Activated naive CD8-positive, alpha-beta T cell treated with anti-CD3 and anti-CD28 coated beads for 36 hours (primary cell): Measurements from ENCODE around the gene FBXO47. TPM values are rescaled to one million over a fixed set of nuclear protein-coding genes. Genes with fewer than 3 reads are reported as not detected.
"Not testable (repeated sequence)": the region's sequence is repeated elsewhere in the genome, so short reads cannot be mapped to it uniquely, and the experiment has no call there.

Experiments
- DNase-seq: peaks from one replicate; pipeline ENCODE4 v3.0.0; 2021
- H3K27ac Mint-ChIP-seq: one replicate; pipeline ENCODE4 v1.8.0; 2022; ENCODE audit warnings: mild to moderate bottlenecking, moderate library complexity, mixed read lengths
- H3K27me3 Mint-ChIP-seq: one replicate; pipeline ENCODE4 v1.8.0; 2022; ENCODE audit warnings: mild to moderate bottlenecking, mixed read lengths
- H3K36me3 Mint-ChIP-seq: one replicate; pipeline ENCODE4 v1.8.0; 2021; ENCODE audit warnings: mild to moderate bottlenecking, mixed read lengths
- H3K4me1 Mint-ChIP-seq: one replicate; pipeline ENCODE4 v1.8.0; 2021; ENCODE audit warnings: mixed read lengths
- H3K4me3 Mint-ChIP-seq: one replicate; pipeline ENCODE4 v1.8.0; 2022; ENCODE audit warnings: mild to moderate bottlenecking, moderate library complexity, mixed read lengths
- H3K9me3 Mint-ChIP-seq: one replicate; pipeline ENCODE4 v1.8.0; 2022; ENCODE audit warnings: mixed read lengths
- total RNA-seq, 2 experiments: library from RNA; stranded (reverse); gene quantifications; one replicate each; pipeline ENCODE4 v1.2.3, GENCODE V29; 2021

FBXO47 gene
- total RNA-seq, 2 experiments from 2014 or later = 0.12 TPM; not detected in 1

DNA sequence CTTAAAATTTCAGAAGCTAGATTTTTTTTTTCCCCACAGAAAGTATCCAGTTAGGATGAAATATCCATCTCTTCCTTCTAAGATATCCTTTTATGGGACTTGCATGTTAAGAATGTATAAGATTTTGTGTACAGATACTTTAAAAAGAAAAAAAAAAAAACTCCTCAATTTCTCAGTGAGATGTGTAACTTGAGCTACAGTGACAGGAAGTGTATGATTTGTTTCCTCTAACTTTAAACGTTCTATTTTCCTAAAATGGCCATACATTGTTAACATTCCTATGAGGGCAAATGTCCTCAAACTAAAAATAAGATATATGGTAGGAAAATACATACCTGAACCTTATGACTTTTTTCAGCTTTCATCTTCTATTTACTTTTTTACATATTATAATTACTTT lies 8.9 kb downstream of the FBXO47 start:
- Mint-ChIP-seq H3K36me3 (no peaks in the 10 kb centered on the region), H3K9me3 (no peaks in the 10 kb centered on the region), H3K4me1 (peaks cover 28% of the 10 kb centered on the region), H3K27ac (no peak overlapping the region), H3K4me3 (no peak overlapping the region), H3K27me3 (no peaks in the 10 kb centered on the region)
- no peak for DNase-seq

DNA sequence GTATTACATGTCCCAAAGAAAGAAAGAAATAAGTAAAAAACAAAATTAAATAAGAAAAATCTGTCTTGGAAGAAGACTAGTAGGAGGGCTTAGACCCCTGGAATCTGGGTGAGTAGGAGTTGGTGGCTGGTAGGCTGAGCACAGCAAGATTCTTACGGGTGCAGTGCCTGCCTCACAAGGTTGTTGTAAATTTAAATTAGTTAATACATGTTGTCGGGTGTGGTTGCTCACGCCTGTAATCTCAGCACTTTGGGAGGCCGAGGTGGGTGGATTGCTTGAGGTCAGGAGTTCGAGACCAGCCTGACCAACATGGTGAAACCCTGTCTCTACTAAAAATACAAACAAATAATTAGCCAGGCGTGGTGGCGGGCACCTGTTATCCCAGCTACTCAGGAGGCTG lies 13.4 kb downstream of the FBXO47 start:
- H3K4me1 Mint-ChIP-seq, H3K36me3 Mint-ChIP-seq, H3K27ac Mint-ChIP-seq, H3K27me3 Mint-ChIP-seq, H3K9me3 Mint-ChIP-seq, H3K4me3 Mint-ChIP-seq, DNase-seq: not testable (repeated sequence)

DNA sequence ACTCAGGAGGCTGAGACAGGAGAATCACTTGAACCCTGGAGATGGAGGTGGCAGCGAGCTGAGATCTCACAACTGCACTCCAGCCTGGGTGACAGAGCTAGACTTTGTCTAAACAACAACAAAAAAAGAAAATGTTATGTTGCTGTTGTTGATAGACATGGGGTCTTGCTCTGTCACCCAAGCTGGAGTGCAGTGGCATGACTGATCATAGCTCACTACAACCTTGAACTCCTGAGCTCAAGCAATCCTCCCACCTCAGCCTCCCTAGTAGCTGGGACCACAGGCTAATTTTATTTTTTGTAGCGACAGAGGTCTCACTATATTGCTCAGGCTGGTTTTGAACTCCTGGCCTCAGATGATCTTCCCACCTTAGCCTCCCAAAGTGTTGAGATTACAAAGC lies 20.0 kb downstream of the FBXO47 start:
- Mint-ChIP-seq H3K27ac (no peak overlapping the region), H3K4me3 (no peak overlapping the region), H3K27me3 (no peaks in the 10 kb centered on the region), H3K4me1 (peaks cover 14% of the 10 kb centered on the region), H3K36me3 (no peaks in the 10 kb centered on the region), H3K9me3 (no peaks in the 10 kb centered on the region)
- DNase-seq = no peak

DNA sequence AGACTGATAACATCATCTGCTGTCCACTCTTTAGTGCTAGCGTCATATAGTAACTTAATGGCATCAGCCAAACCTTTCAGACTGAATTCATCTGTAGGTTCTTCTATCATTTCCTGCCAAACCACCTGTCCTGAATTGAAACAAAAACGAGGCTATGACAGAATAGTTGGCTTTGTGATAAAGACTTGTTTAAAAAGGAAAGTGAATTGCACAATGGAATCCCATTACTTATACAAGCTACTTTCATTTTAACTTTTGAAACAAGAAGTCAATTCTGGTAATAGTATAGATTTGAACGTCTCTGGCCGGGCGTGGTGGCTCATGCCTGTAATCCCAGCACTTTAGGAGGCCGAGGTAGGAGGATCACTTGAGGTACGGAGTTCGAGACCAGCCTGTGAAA lies 23.6 kb downstream of the FBXO47 start:
- Mint-ChIP-seq H3K4me1 (peaks cover 14% of the 10 kb centered on the region), H3K9me3 (no peaks in the 10 kb centered on the region), H3K4me3 (no peak overlapping the region), H3K27ac (peak overlapping the region; percentile 12), H3K27me3 (no peaks in the 10 kb centered on the region), H3K36me3 (no peaks in the 10 kb centered on the region)
- DNase-seq = no peak

DNA sequence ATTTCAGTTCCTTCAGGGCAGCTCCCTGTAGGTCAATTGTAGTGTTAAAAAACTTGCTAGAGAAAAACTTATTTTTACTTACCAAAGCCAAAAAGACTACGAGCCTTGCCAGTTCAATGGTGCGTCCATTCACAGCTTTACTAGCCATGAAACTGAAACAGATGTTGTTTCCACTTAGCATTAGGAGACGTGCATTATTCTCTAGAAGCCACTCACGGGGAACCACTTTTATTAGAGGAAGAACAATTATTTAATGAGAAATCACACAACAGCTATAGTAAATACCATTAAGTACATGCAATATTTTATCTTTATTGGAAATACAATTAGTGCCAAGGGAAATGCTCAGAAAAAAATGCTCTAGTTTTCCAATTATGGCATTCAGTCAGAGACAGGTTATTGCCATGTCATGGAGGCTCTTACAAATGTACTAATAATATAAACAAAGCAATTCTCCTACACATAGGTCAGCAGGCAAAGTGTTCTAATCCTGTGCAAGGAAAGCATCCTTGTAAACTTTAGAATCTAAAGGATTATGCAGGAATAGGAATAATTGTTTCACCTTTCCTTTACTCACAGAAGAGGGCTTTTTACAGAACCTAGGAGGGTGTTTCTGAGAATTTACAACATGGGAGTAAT lies 24.4 kb downstream of the FBXO47 start:
- Mint-ChIP-seq H3K27ac (no peak overlapping the region), H3K9me3 (no peaks in the 10 kb centered on the region), H3K27me3 (no peaks in the 10 kb centered on the region), H3K36me3 (no peaks in the 10 kb centered on the region), H3K4me3 (no peak overlapping the region), H3K4me1 (peaks cover 12% of the 10 kb centered on the region)
- no peak for DNase-seq

DNA sequence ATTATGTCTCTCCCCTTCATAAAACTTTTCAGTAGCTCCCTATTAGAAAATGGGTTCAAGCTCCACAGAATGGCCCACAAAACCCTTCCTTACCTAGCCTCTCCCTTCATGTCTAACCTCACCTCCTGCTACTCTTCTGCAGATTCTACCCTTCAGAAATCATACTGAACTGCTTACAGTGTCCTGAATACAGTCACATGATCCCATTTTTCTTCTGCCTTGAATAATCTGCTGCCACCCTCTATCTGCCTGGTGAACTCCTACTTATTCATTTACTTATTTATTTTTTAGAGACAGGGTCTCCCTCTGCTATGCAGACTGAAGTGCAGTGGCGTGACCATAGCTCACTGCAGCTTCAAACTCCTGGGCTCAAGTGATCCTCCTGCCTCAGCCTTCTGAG lies 26.8 kb downstream of the FBXO47 start:
- Mint-ChIP-seq H3K27me3 (no peaks in the 10 kb centered on the region), H3K4me3 (no peak overlapping the region), H3K36me3 (no peaks in the 10 kb centered on the region), H3K4me1 (peaks cover 14% of the 10 kb centered on the region), H3K27ac (no peak overlapping the region), H3K9me3 (no peaks in the 10 kb centered on the region)
- DNase-seq = no peak

DNA sequence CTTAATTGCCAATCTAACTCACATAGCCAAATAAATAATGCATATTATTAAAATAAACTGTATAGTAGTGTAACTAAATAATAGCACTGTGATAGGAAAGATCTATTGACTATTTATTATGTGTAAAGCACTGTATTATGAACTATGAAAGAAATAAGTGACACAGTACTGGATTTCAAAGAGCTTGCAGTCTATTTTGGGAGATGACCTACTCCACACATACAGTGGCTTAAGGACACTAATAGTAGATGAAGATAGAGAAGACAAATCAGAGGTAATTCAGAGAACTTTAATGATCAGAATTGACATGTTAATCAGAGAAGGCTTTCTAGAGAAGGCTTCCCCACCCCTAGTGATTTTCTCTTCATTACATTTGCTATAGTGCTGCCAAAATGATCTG lies 27.2 kb downstream of the FBXO47 start:
- no peak for DNase-seq
- Mint-ChIP-seq H3K4me1 (peaks cover 14% of the 10 kb centered on the region), H3K4me3 (no peak overlapping the region), H3K36me3 (no peaks in the 10 kb centered on the region), H3K27me3 (no peaks in the 10 kb centered on the region), H3K9me3 (no peaks in the 10 kb centered on the region), H3K27ac (no peak overlapping the region)

DNA sequence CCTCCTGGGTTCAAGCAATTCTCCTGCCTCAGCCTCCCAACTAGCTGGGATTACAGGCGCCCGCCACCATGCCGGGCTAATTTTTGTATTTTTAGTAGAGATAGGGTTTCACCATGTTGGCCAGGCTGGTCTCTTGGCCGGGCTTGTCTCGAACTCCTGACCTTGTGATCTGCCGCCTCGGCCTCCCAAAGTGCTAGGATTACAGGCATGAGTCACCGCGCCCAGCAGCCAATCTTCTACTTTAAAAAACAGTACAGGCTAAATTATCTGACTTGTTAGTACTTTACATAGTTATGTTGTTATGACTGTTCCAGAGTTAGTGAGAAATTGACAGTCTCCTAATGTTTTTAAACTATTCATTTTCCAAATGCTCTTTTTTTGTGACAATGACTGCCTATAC lies 33.2 kb downstream of the FBXO47 start:
- not testable (repeated sequence) for H3K4me1 Mint-ChIP-seq, H3K4me3 Mint-ChIP-seq, H3K27me3 Mint-ChIP-seq, H3K9me3 Mint-ChIP-seq, DNase-seq, H3K36me3 Mint-ChIP-seq, H3K27ac Mint-ChIP-seq

DNA sequence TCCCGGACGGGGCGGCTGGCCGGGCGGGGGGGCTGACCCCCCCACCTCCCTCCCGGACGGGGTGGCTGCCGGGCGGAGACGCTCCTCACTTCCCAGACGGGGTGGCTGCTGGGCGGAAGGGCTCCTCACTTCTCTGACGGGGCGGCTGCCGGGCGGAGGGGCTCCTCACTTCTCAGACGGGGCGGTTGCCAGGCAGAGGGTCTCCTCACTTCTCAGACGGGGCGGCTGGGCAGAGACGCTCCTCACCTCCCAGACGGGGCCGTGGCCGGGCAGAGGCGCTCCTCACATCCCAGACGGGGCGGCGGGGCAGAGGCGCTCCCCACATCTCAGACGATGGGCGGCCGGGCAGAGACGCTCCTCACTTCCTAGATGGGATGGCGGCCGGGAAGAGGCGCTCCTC lies 36.4 kb downstream of the FBXO47 start:
- not testable (repeated sequence) for H3K9me3 Mint-ChIP-seq, H3K4me3 Mint-ChIP-seq, DNase-seq, H3K36me3 Mint-ChIP-seq, H3K27me3 Mint-ChIP-seq, H3K27ac Mint-ChIP-seq
- H3K4me1 Mint-ChIP-seq = peaks cover 17% of the 10 kb centered on the region

DNA sequence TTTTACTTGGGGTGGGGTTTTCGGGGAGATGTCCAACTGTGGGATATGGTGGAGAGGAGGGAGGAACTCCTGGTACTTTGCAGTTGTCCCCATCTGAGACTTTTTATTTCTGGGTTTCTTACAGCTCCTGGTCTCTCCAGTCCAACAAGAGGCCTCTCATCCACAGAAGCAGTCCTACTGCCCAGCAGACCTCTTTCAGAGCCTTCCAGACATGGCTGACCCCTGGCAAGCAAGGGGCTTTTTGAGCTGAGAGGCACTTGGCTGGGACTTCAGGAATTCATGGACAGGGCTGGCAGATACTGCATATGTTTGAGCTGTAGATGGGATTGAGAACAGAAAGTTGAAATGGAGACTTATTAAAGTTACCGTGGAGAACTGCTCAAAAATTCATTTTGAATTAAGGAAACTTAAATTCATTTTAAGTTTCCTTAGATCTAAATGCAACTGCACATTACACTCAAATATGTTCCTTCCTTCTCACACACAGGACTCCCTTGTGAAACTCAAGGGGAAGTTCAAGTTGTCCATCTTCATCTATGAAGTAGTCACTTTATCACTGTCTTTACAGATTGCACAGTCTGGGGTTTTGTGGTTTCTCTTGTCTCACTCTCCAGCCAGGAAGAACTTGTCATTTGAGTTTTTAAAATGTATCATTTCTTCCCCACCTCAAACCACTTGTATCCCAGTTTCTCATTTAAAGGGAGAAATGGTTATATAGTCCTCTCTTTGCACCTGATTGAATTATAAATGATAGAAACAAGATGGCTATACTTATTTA lies 40.7 kb downstream of the FBXO47 start:
- Mint-ChIP-seq H3K36me3 (no peaks in the 10 kb centered on the region), H3K27me3 (no peaks in the 10 kb centered on the region), H3K4me3 (peak overlapping the region; percentile 36), H3K9me3 (no peaks in the 10 kb centered on the region), H3K27ac (peak overlapping the region; percentile 64), H3K4me1 (peaks cover 37% of the 10 kb centered on the region)
- no peak for DNase-seq

DNA sequence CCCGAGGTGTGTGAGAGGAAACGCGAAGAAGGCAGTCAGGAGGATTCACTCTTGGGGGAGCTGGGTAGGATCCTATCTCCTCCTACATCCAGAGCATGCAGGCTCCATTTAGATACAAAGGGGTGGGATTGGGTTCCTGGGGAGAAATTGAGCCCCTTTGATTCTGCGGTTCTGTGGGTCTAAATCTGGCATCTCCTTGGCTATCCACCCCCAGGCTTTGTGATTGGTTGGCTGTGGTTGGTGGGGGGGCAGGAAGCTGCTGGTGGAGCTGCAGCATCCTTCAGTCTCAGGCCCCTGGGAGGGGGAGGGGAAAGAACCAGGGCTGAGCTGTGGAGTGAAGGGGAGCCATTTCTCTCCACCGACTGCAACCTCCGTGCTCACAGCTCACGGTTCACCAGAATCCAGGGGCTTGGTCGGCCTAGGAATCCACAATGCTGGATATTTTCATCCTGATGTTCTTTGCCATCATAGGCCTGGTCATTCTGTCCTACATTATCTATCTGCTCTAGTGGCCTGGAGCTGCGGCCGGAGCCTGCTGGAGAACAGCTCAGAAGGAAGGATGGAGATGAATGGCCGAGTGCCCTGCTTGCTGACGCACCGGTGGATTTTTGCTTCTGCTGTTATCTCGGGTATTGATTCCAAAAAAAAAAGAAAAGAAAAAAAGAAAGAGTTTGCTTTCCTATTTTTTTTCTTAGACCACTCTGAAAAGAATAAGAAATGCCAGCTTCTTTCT lies 41.8 kb downstream of the FBXO47 start, which contains the start of gene LASP1NB:
TSS of gene LASP1NB (plus strand) at position 352 of the 733 bp plus-strand sequence.
- peaks cover 46% of the 10 kb centered on the region for H3K4me1 Mint-ChIP-seq
- H3K4me3 Mint-ChIP-seq = peak within 1 kb of the TSS; percentile 67
- DNase-seq = peak; percentile 75
- H3K27me3 Mint-ChIP-seq = no peaks in the 10 kb centered on the region
- H3K9me3 Mint-ChIP-seq = no peaks in the 10 kb centered on the region
- H3K27ac Mint-ChIP-seq = peak within 1 kb of the TSS; percentile 64
- H3K36me3 Mint-ChIP-seq = peaks cover 1% of the 10 kb centered on the region

DNA sequence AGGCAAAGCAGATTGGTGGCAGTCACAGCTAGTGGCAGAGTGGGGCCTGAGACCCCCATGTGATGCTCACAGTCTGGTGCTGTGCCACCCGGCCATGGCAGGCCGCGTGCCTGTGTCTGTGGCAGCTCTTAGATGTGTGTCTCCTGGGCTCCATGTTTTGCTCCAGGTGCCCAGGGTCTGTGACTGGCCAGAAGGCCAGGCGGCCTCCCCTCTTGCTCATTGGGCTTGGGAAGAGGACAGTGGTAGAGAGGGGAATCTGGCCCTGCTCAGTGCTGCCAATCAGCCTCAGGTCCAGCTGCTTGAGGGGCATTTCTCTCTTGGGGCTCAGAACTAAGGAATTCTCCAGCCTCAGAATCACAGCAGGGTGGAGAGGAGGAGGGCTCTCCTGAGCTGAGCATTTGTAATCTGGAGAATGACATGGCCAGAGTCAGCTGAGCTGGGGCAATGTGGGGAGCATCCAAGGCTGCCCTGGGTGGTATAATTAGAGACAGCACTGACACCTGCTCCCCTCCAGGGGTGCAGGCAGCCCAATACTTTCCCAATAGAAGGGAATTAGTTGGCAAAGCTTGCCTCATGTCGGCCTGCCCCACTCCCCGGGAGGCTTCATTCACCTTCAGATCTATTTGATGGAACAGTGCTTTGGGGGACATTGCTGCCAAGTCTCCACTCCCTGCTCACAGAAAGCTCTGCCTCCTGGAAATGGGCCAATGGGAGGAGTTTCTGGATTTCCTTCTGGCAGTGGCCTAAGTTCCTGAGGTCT lies 44.5 kb downstream of the FBXO47 start:
- Mint-ChIP-seq H3K27ac (peak overlapping the region; percentile 14), H3K27me3 (no peaks in the 10 kb centered on the region), H3K36me3 (peaks cover 13% of the 10 kb centered on the region), H3K9me3 (no peaks in the 10 kb centered on the region), H3K4me3 (no peak overlapping the region), H3K4me1 (peaks cover 53% of the 10 kb centered on the region)
- no peak for DNase-seq

DNA sequence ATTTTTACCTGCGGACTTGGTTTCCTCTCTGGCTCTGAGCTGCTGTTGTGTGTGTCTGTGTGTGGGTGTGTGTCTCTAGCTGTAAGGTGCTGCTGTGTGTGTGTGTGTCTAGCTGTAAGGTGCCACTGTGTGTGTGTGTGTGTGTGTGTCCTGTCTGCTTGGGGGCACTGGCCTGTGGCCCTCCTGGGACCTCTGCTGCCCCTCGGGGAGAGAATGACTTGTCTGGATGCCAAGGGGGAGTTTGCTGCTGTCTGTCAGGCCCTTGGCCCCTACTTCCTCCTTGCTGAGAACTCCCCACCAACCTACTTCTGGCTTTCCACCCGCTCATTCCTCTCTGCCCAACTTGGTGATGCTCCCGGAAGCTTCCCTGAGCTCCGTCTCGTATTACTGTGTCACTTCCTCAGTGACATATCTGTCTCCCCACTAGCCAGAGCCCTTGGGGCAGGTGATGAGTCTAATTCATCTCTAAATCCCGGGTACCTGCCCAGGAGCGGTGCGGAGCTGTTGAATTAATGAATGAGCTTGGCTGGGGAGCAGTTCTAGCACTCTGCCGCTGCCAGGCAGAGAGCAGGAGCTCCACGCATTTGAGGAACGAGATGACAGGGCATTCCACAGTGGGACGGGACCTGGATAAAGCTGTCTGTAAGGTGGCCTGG lies 45.3 kb downstream of the FBXO47 start:
- Mint-ChIP-seq H3K4me3 (no peak overlapping the region), H3K27ac (peak overlapping the region; percentile 14), H3K27me3 (no peaks in the 10 kb centered on the region), H3K4me1 (peaks cover 53% of the 10 kb centered on the region), H3K36me3 (peaks cover 16% of the 10 kb centered on the region), H3K9me3 (no peaks in the 10 kb centered on the region)
- no peak for DNase-seq

DNA sequence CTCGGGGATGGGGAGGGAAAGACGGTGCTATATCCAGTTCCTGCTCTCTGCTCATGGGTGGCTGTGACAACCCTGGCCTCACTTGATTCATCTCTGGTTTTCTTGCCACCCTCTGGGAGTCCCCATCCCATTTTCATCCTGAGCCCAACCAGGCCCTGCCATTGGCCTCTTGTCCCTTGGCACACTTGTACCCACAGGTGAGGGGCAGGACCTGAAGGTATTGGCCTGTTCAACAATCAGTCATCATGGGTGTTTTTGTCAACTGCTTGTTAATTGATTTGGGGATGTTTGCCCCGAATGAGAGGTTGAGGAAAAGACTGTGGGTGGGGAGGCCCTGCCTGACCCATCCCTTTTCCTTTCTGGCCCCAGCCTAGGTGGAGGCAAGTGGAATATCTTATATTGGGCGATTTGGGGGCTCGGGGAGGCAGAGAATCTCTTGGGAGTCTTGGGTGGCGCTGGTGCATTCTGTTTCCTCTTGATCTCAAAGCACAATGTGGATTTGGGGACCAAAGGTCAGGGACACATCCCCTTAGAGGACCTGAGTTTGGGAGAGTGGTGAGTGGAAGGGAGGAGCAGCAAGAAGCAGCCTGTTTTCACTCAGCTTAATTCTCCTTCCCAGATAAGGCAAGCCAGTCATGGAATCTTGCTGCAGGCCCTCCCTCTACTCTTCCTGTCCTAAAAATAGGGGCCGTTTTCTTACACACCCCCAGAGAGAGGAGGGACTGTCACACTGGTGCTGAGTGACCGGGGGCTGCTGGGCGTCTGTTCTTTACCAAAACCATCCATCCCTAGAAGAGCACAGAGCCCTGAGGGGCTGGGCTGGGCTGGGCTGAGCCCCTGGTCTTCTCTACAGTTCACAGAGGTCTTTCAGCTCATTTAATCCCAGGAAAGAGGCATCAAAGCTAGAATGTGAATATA lies 46.6 kb downstream of the FBXO47 start:
- H3K4me3 Mint-ChIP-seq = no peak overlapping the region
- H3K36me3 Mint-ChIP-seq = peaks cover 20% of the 10 kb centered on the region
- peaks cover 41% of the 10 kb centered on the region for H3K4me1 Mint-ChIP-seq

More for the DNA sequence above, 46.6 kb downstream of the FBXO47 start:
- no peak for DNase-seq
- Mint-ChIP-seq H3K9me3 (no peaks in the 10 kb centered on the region), H3K27me3 (no peaks in the 10 kb centered on the region), H3K27ac (peak overlapping the region; percentile 49)
